Heart right ventricle (tissue), 16 donors: ENCODE data around the gene PIK3CB. TPM values are rescaled to one million over a fixed set of nuclear protein-coding genes. Genes with fewer than 3 reads are reported as not detected.
A peak's percentile ranks its signal among the peaks of the same experiment; 100 is the strongest.

ENCODE experiments used
- ATAC-seq, 8 donors: fragments of 200-7000 bp; cut with Tn5 transposase; one replicate each; pipeline ENCODE4 v1.9.1; 2020; ENCODE audit warnings: mild to moderate bottlenecking in 8 of 8, moderate library complexity in 8 of 8, moderate number of reproducible peaks in 1 of 8
- DNase-seq, 2 donors: peaks; one replicate each; pipeline ENCODE4 v3.0.0-alpha.2; 2020
- H3K27ac ChIP-seq, 10 donors: fragments of 200-600 bp; sonication (generic) in 2 of 10; one replicate each; pipeline versions ENCODE4 v1.5.0 to v1.8.0; 2020 to 2022; ENCODE audit warnings: mild to moderate bottlenecking in 3 of 10
- H3K27me3 ChIP-seq, 7 donors: fragments of 200-600 bp; one replicate each; pipeline ENCODE4 v1.8.0; 2021 to 2022; ENCODE audit warnings: mild to moderate bottlenecking in 2 of 7
- H3K36me3 ChIP-seq, 9 donors: fragments of 200-600 bp; sonication (generic) in 1 of 9; one replicate each; pipeline versions ENCODE4 v1.5.0 to v1.8.0; 2020 to 2022; ENCODE audit warnings: mild to moderate bottlenecking in 2 of 9
- H3K4me1 ChIP-seq, 9 donors: fragments of 200-600 bp; sonication (generic) in 1 of 9; one replicate each; pipeline versions ENCODE4 v1.5.0 to v1.8.0; 2020 to 2022; ENCODE audit warnings: mild to moderate bottlenecking in 4 of 9
- H3K4me3 ChIP-seq, 10 donors: fragments of 200-600 bp; sonication (generic) in 2 of 10; one replicate each; pipeline versions ENCODE4 v1.5.0 to v1.8.0; 2020 to 2022; ENCODE audit warnings: mild to moderate bottlenecking in 7 of 10, moderate library complexity in 2 of 10
- H3K9me3 ChIP-seq, 11 donors: fragments of 200-600 bp in 10 of 11; sonication (generic) in 2 of 11; one replicate each; pipeline versions ENCODE4 v1.5.0 to v1.8.0; 2013 to 2022; ENCODE audit warnings: mild to moderate bottlenecking in 2 of 11, control low read depth in 1 of 11, moderate library complexity in 1 of 11
- CTCF ChIP-seq, 9 donors: fragments of 200-600 bp; sonication (generic) in 2 of 9; IDR thresholded peaks; one replicate each; pipeline versions ENCODE4 v1.5.0 to v1.8.0; 2021 to 2022; ENCODE audit warnings: antibody characterized with exemption in 9 of 9, mild to moderate bottlenecking in 5 of 9, moderate library complexity in 1 of 9
- WGBS, 2 donors: extraction: QIAGEN DNeasy Blood & Tissue Kit; methylation state at CpG; one replicate each; pipeline ENCODE4 v1.1.7; 2013; ENCODE audit warnings: inconsistent platforms in 1 of 2; 5-methylcytosine and 5-hydroxymethylcytosine counted together
- intact Hi-C, 10 donors: fragments of 100-400 bp; cut with DNase I; formaldehyde crosslinking; loops; one replicate each; pipeline versions ENCODE4 v1.11.1 to v1.14.2; 2022
- polyA plus RNA-seq, 2 donors: library from polyadenylated mRNA; stranded (reverse); fragments of 200-250 nt; gene quantifications; one replicate each; pipeline ENCODE4 v1.2.3, GENCODE V29; 2013
- total RNA-seq, 10 donors: library from RNA; stranded (reverse); fragmentation: NEBNext Ultra II Directional in 3 of 10; extraction: Animal tissue kit (Norgen Biotek cat#: 25700) in 3 of 10; gene quantifications; one replicate each; pipeline versions ENCODE4 v1.2.1 to v1.2.4, GENCODE V29; 2021 to 2023
- donor health status: Arrhythmogenic right ventricular cardiomyopathy.
- donor health status: ischemic (EF 13 %, LVEDD 7.1; RV severe dilation, severe dysfunction).
- donor health status: healthy with polysubstance abuse.
- donor health status: DM: no; HTN: yes; CAD: no.
- donor health status: DM: no; HTN: no; CAD: no.
- donor health status: ischemic (EF 25% LVEDD 6.9; RV normal size, moderate dysfunction).
- donor health status: ischemic (EF 25% LVEDD 5.7; RV mildly dilated, moderate dysfunction).
- donor health status: healthy.
- donor health status: DM: yes; HTN: yes; CAD: no.
- donor health status: Ischemic cardiomyopathy.
- donor health status: ischemic (EF 35%, LVEDD 5.7; RV mildly dilated, moderate dysfunction).
- donor health status: nonischemic (EF 11% LVEDD 7.7; RV severe dilation, severe dysfunction).
- donor health status: DM: yes; HTN: yes; CAD: no.
- donor health status: PGD.
- donor health status: ischemic (EF 29% LVEDD 5.4; RV normal size, mild dysfunction).
- donor health status: nonischemic (EF 23%, LVEDD 6.1; RV moderate dilation, normal function).

The PIK3CB gene
- total and polyA plus RNA-seq, 12 donors, result 8.1 to 45.7 (median 29.3) TPM

GRCh38 chr3:138649134-138649533 lies 185.6 kb downstream of the PIK3CB start:
- no peak for DNase-seq

GRCh38 chr3:138646513-138646912 lies 188.2 kb downstream of the PIK3CB start:
- TF ChIP-seq CTCF (IDR thresholded peaks at IDR 0.05), result no peak
- no peak for ATAC-seq
- intact Hi-C loops, result no loop called here

More at GRCh38 chr3:138649134-138649533, 185.6 kb downstream of the PIK3CB start:
- Histone ChIP-seq H3K36me3 (peaks cover 0 to 57% (median 23%) of the 10 kb centered on the region in 9 donors), H3K27me3 (no peaks in the 10 kb centered on the region), H3K27ac (no peak overlapping the region), H3K4me3 (no peak overlapping the region), H3K9me3 (peaks cover 0 to 46% (median 29%) of the 10 kb centered on the region in 11 donors), H3K4me1 (no peaks in the 10 kb centered on the region)
- peak in 1 of 8 donors; percentile 18 for ATAC-seq
- intact Hi-C loops, result no loop called here
- no peak for TF ChIP-seq CTCF (IDR thresholded peaks at IDR 0.05)
- 97 to 98% methylated on average over 5 of the region's 5 CpGs for WGBS, 2 donors

GRCh38 chr3:138646008-138646407 lies 188.7 kb downstream of the PIK3CB start:
- Histone ChIP-seq H3K27ac (no peak overlapping the region), H3K9me3 (peaks cover 0 to 78% (median 49%) of the 10 kb centered on the region in 11 donors), H3K27me3 (no peaks in the 10 kb centered on the region), H3K36me3 (peaks cover 0 to 27% (median 23%) of the 10 kb centered on the region in 9 donors), H3K4me1 (no peaks in the 10 kb centered on the region), H3K4me3 (no peak overlapping the region)
- TF ChIP-seq CTCF (IDR thresholded peaks at IDR 0.05), result no peak
- DNase-seq (no peak), ATAC-seq (no peak)
- intact Hi-C loops, result no loop called here

More at GRCh38 chr3:138646513-138646912, 188.2 kb downstream of the PIK3CB start:
- Histone ChIP-seq H3K36me3 (peaks cover 0 to 32% (median 23%) of the 10 kb centered on the region in 9 donors), H3K4me1 (no peaks in the 10 kb centered on the region), H3K9me3 (peaks cover 0 to 73% (median 49%) of the 10 kb centered on the region in 11 donors), H3K27me3 (no peaks in the 10 kb centered on the region), H3K4me3 (no peak overlapping the region), H3K27ac (no peak overlapping the region)
- DNase-seq, result no peak

GRCh38 chr3:138642927-138643253 lies 191.8 kb downstream of the PIK3CB start:
- no peak for DNase-seq
- H3K36me3 ChIP-seq, result no peaks in the 10 kb centered on the region
- H3K27me3 ChIP-seq, result no peaks in the 10 kb centered on the region
- no peaks in the 10 kb centered on the region for H3K4me1 ChIP-seq
- peaks cover 0 to 68% (median 49%) of the 10 kb centered on the region in 11 donors for H3K9me3 ChIP-seq
- no peak overlapping the region for H3K27ac ChIP-seq
- WGBS, 2 donors, result 97 to 100% methylated on average over 1 of the region's 1 CpG
- intact Hi-C loops, result no loop called here
- ATAC-seq, result no peak
- TF ChIP-seq CTCF (IDR thresholded peaks at IDR 0.05), result no peak
- H3K4me3 ChIP-seq, result no peak overlapping the region
